SK-N-SH (cell line): ENCODE results near the gene NUP35.

Experiments used
- CTCF ChIP-seq: fragments of 200-600 bp; sonication (generic); IDR thresholded peaks from 2 replicates; pipeline ENCODE4 v1.6.1; 2017; ENCODE audit warnings: antibody characterized with exemption, mild to moderate bottlenecking, moderate library complexity
- EP300 ChIP-seq, 2 experiments: IDR thresholded peaks; 2 replicates each; pipeline versions ENCODE4 v1.4.0 to v1.6.1; 2012; ENCODE audit warnings: borderline replicate concordance in 1 of 2, low read depth in 1 of 2, low read length in 1 of 2
- EZH2phosphoT487 ChIP-seq: fragments of 200-600 bp; sonication (generic); IDR thresholded peaks from 2 replicates; pipeline ENCODE4 v1.6.1; 2017; ENCODE audit warnings: low read depth, mixed run types, mild to moderate bottlenecking, antibody characterized with exemption, moderate library complexity, borderline replicate concordance
- IRF3 ChIP-seq: fragments of 150-350 bp; IDR thresholded peaks from 2 replicates; pipeline ENCODE4 v1.6.1; 2016; ENCODE audit warnings: mild to moderate bottlenecking, low read depth, low read length
- JUND ChIP-seq: IDR thresholded peaks from 2 replicates; pipeline ENCODE4 v1.4.0; 2012
- MXI1 ChIP-seq: IDR thresholded peaks from 2 replicates; pipeline ENCODE4 v1.6.1; 2012; ENCODE audit warnings: mild to moderate bottlenecking, low read depth, low read length, improper control_type of control experiment
- SMC3 ChIP-seq: IDR thresholded peaks from 2 replicates; pipeline ENCODE4 v1.6.1; 2012; ENCODE audit warnings: low read depth, low read length, improper control_type of control experiment
- YY1 ChIP-seq: IDR thresholded peaks from 2 replicates; pipeline ENCODE4 v1.4.0; 2012; ENCODE audit warnings: low read depth, mild to moderate bottlenecking

DNA sequence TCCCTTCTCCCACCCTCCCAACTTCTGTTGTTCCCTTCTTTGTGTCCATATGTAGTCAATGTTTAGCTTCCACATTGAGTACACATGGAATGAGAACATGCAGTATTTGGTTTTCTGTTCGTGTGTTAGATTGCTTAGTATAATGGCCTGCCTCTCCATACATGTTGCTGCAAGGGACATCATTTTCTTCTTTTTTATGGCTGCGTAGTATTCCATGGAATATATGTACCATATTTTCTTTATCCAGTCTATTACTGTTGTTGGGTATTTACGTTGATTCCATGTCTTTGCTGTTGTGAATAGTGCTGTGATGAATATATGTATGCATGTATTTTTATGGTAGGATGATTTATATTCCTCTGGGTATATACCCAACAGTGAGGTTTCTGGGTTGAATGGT is 42.0 kb downstream of the NUP35 start:
- TF ChIP-seq JUND (no peak), CTCF (no peak), EP300 (IDR thresholded peaks at IDR 0.05; ENCODE audit: borderline replicate concordance in 1 of 2, low read depth in 1 of 2, low read length in 1 of 2) (no peak), SMC3 (no peak), IRF3 (no peak), YY1 (no peak), EZH2phosphoT487 (no peak), MXI1 (no peak)
